ENCODE results near the gene RBMS3. TPM values are rescaled to one million over a fixed set of nuclear protein-coding genes. Genes with fewer than 3 reads are reported as not detected.

The RBMS3 gene
- total and polyA plus RNA-seq, 2 experiments from 2014 or later = 3.2 to 7.4 TPM

DNA sequence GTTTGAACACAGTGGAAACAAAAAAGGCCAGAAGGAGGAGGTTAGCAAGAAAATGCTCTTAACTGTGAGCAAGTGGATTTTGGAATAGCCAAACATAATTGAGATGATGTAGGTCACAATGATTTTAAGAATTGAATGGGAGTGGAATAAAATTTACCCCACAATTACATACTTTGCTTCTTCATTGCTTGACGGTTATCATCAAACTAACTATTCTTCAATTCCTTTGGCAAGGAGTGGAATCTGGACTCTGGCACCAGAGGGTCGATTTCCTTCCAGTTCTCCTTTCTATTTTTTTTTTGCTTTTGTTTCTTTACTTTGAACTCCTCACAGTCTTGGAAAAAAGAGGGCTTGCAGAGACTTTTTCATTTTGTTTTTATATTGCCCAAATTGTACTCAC, 691.0 kb downstream of the RBMS3 start (continued):
- TF ChIP-seq POLR2AphosphoS5 (IDR thresholded peaks at IDR 0.05; ENCODE audit: low read depth) (no peak), EZH2 (IDR thresholded peaks at IDR 0.05; ENCODE audit: low read depth, unreplicated experiment) (no peak), ZNF114 (CRISPR knock-in tag; IDR thresholded peaks at IDR 0.05) (no peak), ZNF331 (CRISPR knock-in tag; IDR thresholded peaks at IDR 0.05; ENCODE audit: low read depth) (no peak), JUNB (IDR thresholded peaks at IDR 0.05; ENCODE audit: unreplicated experiment) (no peak), EZH2phosphoT487 (IDR thresholded peaks at IDR 0.05; ENCODE audit: unreplicated experiment) (no peak), CREB1 (CRISPR knock-in tag; IDR thresholded peaks at IDR 0.05; ENCODE audit: low read depth) (no peak)
- TF ChIP-seq, protein P1, sequence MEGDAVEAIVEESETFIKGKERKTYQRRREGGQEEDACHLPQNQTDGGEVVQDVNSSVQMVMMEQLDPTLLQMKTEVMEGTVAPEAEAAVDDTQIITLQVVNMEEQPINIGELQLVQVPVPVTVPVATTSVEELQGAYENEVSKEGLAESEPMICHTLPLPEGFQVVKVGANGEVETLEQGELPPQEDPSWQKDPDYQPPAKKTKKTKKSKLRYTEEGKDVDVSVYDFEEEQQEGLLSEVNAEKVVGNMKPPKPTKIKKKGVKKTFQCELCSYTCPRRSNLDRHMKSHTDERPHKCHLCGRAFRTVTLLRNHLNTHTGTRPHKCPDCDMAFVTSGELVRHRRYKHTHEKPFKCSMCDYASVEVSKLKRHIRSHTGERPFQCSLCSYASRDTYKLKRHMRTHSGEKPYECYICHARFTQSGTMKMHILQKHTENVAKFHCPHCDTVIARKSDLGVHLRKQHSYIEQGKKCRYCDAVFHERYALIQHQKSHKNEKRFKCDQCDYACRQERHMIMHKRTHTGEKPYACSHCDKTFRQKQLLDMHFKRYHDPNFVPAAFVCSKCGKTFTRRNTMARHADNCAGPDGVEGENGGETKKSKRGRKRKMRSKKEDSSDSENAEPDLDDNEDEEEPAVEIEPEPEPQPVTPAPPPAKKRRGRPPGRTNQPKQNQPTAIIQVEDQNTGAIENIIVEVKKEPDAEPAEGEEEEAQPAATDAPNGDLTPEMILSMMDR (conservative IDR thresholded peaks at IDR 0.05; ENCODE audit: low read depth in 2 of 2) = no peak

DNA sequence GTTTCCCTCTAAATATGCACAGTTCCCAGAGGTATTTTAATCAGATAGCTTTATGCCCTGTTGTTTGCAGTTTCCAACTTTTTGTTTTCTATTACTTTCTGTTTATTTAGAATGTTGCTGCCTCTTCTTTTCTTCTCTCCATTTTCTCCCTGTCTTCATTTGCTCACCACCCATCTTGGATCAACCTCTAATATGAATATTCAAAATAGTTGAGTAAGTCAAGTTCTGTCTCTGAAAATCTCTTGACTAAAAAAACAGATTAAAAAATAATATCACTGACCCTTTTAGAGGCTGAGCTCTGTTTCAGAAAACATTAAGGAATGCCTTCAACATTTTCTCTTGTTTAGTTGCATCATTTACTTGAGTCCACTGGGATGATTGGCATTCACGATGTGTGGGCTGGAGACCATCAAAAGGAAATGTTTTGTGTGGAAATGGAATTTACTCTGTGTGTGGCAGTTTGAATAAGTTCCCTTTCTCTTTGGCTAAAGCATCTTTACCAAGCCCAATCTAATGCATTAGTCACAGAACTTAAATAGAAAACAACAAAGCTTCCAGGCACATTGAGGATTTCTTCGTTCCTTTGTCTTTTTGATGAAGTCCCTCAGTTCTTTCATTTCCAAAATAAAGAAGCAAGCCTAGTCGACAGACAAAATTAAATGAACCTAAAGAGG, 691.6 kb downstream of the RBMS3 start:
- Histone ChIP-seq H4K20me1 (replicated peaks; ENCODE audit: insufficient read depth) (no peaks in the 10 kb centered on the region), H3K4me3 (peak overlapping the region; percentile 4), H3K4me2 (peak overlapping the region; percentile 58), H2AFZ (no peak overlapping the region), H3K27me3 (ENCODE audit: insufficient read depth) (no peaks in the 10 kb centered on the region), H3F3A (replicated peaks; ENCODE audit: low read depth) (no peaks in the 10 kb centered on the region), H3K79me2 (replicated peaks; ENCODE audit: insufficient read depth) (no peaks in the 10 kb centered on the region), H3K4me1 (ENCODE audit: insufficient read depth) (peaks cover 34% of the 10 kb centered on the region), H3K27ac (ENCODE audit: low read depth) (peak overlapping the region; percentile 81), H3K36me3 (ENCODE audit: insufficient read depth) (no peaks in the 10 kb centered on the region), H3K9me2 (ENCODE audit: insufficient read depth) (peaks cover 5% of the 10 kb centered on the region; the same call in 1 of the 2 replicates)
- Mint-ChIP-seq H3K36me3 (ENCODE audit: low read depth) (peaks cover 10% of the 10 kb centered on the region; the same call in 1 of the 3 replicates), H3K27me3 (ENCODE audit: insufficient read depth, low read depth, poor library complexity) (no peaks in the 10 kb centered on the region), H3K27ac (peak overlapping the region; percentile 35), H3K4me1 (peaks cover 36% of the 10 kb centered on the region), H3K9me3 (peaks cover 2% of the 10 kb centered on the region; the same call in 1 of the 3 replicates), H3K4me3 (no peak overlapping the region)
- ATAC-seq (peak; percentile 72), DNase-seq (ENCODE audit: low spot score) (peak; percentile 63)
- TF ChIP-seq NANOG (IDR thresholded peaks at IDR 0.05; ENCODE audit: borderline replicate concordance) = peak; percentile 88
- no peak for TF ChIP-seq CREB1 (CRISPR knock-in tag; IDR thresholded peaks at IDR 0.05; ENCODE audit: low read depth)
- TF ChIP-seq, protein P2, sequence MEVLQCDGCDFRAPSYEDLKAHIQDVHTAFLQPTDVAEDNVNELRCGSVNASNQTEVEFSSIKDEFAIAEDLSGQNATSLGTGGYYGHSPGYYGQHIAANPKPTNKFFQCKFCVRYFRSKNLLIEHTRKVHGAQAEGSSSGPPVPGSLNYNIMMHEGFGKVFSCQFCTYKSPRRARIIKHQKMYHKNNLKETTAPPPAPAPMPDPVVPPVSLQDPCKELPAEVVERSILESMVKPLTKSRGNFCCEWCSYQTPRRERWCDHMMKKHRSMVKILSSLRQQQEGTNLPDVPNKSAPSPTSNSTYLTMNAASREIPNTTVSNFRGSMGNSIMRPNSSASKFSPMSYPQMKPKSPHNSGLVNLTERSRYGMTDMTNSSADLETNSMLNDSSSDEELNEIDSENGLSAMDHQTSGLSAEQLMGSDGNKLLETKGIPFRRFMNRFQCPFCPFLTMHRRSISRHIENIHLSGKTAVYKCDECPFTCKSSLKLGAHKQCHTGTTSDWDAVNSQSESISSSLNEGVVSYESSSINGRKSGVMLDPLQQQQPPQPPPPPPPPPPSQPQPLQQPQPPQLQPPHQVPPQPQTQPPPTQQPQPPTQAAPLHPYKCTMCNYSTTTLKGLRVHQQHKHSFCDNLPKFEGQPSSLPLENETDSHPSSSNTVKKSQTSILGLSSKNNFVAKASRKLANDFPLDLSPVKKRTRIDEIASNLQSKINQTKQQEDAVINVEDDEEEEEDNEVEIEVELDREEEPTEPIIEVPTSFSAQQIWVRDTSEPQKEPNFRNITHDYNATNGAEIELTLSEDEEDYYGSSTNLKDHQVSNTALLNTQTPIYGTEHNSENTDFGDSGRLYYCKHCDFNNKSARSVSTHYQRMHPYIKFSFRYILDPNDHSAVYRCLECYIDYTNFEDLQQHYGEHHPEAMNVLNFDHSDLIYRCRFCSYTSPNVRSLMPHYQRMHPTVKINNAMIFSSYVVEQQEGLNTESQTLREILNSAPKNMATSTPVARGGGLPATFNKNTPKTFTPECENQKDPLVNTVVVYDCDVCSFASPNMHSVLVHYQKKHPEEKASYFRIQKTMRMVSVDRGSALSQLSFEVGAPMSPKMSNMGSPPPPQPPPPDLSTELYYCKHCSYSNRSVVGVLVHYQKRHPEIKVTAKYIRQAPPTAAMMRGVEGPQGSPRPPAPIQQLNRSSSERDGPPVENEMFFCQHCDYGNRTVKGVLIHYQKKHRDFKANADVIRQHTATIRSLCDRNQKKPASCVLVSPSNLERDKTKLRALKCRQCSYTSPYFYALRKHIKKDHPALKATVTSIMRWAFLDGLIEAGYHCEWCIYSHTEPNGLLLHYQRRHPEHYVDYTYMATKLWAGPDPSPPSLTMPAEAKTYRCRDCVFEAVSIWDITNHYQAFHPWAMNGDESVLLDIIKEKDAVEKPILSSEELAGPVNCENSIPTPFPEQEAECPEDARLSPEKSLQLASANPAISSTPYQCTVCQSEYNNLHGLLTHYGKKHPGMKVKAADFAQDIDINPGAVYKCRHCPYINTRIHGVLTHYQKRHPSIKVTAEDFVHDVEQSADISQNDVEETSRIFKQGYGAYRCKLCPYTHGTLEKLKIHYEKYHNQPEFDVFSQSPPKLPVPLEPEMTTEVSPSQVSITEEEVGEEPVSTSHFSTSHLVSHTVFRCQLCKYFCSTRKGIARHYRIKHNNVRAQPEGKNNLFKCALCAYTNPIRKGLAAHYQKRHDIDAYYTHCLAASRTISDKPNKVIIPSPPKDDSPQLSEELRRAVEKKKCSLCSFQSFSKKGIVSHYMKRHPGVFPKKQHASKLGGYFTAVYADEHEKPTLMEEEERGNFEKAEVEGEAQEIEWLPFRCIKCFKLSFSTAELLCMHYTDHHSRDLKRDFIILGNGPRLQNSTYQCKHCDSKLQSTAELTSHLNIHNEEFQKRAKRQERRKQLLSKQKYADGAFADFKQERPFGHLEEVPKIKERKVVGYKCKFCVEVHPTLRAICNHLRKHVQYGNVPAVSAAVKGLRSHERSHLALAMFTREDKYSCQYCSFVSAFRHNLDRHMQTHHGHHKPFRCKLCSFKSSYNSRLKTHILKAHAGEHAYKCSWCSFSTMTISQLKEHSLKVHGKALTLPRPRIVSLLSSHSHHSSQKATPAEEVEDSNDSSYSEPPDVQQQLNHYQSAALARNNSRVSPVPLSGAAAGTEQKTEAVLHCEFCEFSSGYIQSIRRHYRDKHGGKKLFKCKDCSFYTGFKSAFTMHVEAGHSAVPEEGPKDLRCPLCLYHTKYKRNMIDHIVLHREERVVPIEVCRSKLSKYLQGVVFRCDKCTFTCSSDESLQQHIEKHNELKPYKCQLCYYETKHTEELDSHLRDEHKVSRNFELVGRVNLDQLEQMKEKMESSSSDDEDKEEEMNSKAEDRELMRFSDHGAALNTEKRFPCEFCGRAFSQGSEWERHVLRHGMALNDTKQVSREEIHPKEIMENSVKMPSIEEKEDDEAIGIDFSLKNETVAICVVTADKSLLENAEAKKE (CRISPR knock-in tag; IDR thresholded peaks at IDR 0.05) = no peak
- TF ChIP-seq JUNB (IDR thresholded peaks at IDR 0.05; ENCODE audit: unreplicated experiment) = no peak
- no peak for TF ChIP-seq STAT1 (IDR thresholded peaks at IDR 0.05; ENCODE audit: unreplicated experiment)
- TF ChIP-seq EZH2 (IDR thresholded peaks at IDR 0.05; ENCODE audit: low read depth, unreplicated experiment) = no peak
